WTC11 (cell line): Measurements from ENCODE around the gene RNF208. TPM values are rescaled to one million over a fixed set of nuclear protein-coding genes. Genes with fewer than 3 reads are reported as not detected.
A peak's percentile ranks its signal among the peaks of the same experiment; 100 is the strongest.

Experiments used
- CBFB ChIP-seq: sonication (generic); formaldehyde crosslinking; IDR thresholded peaks from 2 replicates; pipeline ENCODE4 v1.8.1; 2022; ENCODE audit warnings: mild to moderate bottlenecking, low read depth, missing genetic modification reagents
- ETV6 ChIP-seq: sonication (generic); formaldehyde crosslinking; IDR thresholded peaks from 2 replicates; pipeline ENCODE4 v1.8.1; 2022; ENCODE audit warnings: mild to moderate bottlenecking, missing genetic modification reagents
- FOXJ3 ChIP-seq: sonication (generic); formaldehyde crosslinking; IDR thresholded peaks from 2 replicates; pipeline ENCODE4 v1.9.0; 2021; ENCODE audit warnings: missing genetic modification reagents, mild to moderate bottlenecking, borderline replicate concordance
- JAZF1 ChIP-seq: fragments of 250-450 bp; sonication (Bioruptor Pico); IDR thresholded peaks from 2 replicates; pipeline ENCODE4 v1.9.0; 2021; ENCODE audit warnings: moderate library complexity, mild to moderate bottlenecking, inconsistent platforms
- JUN ChIP-seq: sonication (generic); formaldehyde crosslinking; IDR thresholded peaks from 2 replicates; pipeline ENCODE4 v1.8.0; 2023; ENCODE audit warnings: mild to moderate bottlenecking, missing genetic modification reagents
- NFE2L1 ChIP-seq: sonication (generic); formaldehyde crosslinking; IDR thresholded peaks from 2 replicates; pipeline ENCODE4 v1.8.1; 2023; ENCODE audit warnings: missing genetic modification reagents
- NFYB ChIP-seq: sonication (generic); formaldehyde crosslinking; conservative IDR thresholded peaks from 2 replicates; pipeline ENCODE4 v1.8.0; 2022; ENCODE audit warnings: low read depth, missing genetic modification reagents
- NR3C1 ChIP-seq: sonication (generic); formaldehyde crosslinking; conservative IDR thresholded peaks from 2 replicates; pipeline ENCODE4 v1.8.1; 2023; ENCODE audit warnings: low read depth, mild to moderate bottlenecking, missing genetic modification reagents
- RORB ChIP-seq: fragments of 250-450 bp; sonication (Bioruptor Pico); IDR thresholded peaks from 2 replicates; pipeline ENCODE4 v1.9.0; 2021; ENCODE audit warnings: mild to moderate bottlenecking
- SMAD4 ChIP-seq: sonication (generic); formaldehyde crosslinking; IDR thresholded peaks from 2 replicates; pipeline ENCODE4 v1.8.0; 2022; ENCODE audit warnings: mild to moderate bottlenecking, missing genetic modification reagents
- TCF7 ChIP-seq: sonication (generic); formaldehyde crosslinking; IDR thresholded peaks from 2 replicates; pipeline ENCODE4 v1.8.0; 2022; ENCODE audit warnings: mild to moderate bottlenecking, low read depth, missing genetic modification reagents, moderate library complexity
- TEAD4 ChIP-seq: sonication (generic); formaldehyde crosslinking; IDR thresholded peaks from 2 replicates; pipeline ENCODE4 v1.8.0; 2022; ENCODE audit warnings: mild to moderate bottlenecking, missing genetic modification reagents
- TP53 ChIP-seq: sonication (generic); formaldehyde crosslinking; IDR thresholded peaks from 2 replicates; pipeline ENCODE4 v1.8.1; 2023; ENCODE audit warnings: mild to moderate bottlenecking, missing genetic modification reagents
- ZNF232 ChIP-seq: sonication (generic); formaldehyde crosslinking; IDR thresholded peaks from 2 replicates; pipeline ENCODE4 v1.8.0; 2022; ENCODE audit warnings: mild to moderate bottlenecking, missing genetic modification reagents
- total RNA-seq: library from RNA; stranded (reverse); gene quantifications from 3 replicates; pipeline ENCODE4 v1.2.3, GENCODE V29; 2021
- TF ChIP-seq, protein P1 (sequence below): sonication (generic); formaldehyde crosslinking; IDR thresholded peaks from 2 replicates; pipeline ENCODE4 v1.8.1; 2023; ENCODE audit warnings: mild to moderate bottlenecking, missing genetic modification reagents, borderline replicate concordance
- TF ChIP-seq, protein P2 (sequence below): sonication (generic); formaldehyde crosslinking; IDR thresholded peaks from 2 replicates; pipeline ENCODE4 v1.8.1; 2023; ENCODE audit warnings: mild to moderate bottlenecking, missing genetic modification reagents
- TF ChIP-seq, protein P3 (sequence below): fragments of 250-450 bp; sonication (Bioruptor Pico); IDR thresholded peaks from 2 replicates; pipeline ENCODE4 v1.9.0; 2021; ENCODE audit warnings: mild to moderate bottlenecking
- TF ChIP-seq, protein P4 (sequence below): sonication (generic); formaldehyde crosslinking; IDR thresholded peaks from 2 replicates; pipeline ENCODE4 v1.8.1; 2022; ENCODE audit warnings: missing genetic modification reagents, borderline replicate concordance
- TF ChIP-seq, protein P5 (sequence below): sonication (generic); formaldehyde crosslinking; IDR thresholded peaks from 2 replicates; pipeline ENCODE4 v1.8.0; 2022; ENCODE audit warnings: mild to moderate bottlenecking, missing genetic modification reagents
- TF ChIP-seq, protein P6 (sequence below): fragments of 250-450 bp; sonication (Bioruptor Pico); IDR thresholded peaks from 2 replicates; pipeline ENCODE4 v1.8.0; 2021; ENCODE audit warnings: mild to moderate bottlenecking
- TF ChIP-seq, protein P7 (sequence below): sonication (generic); formaldehyde crosslinking; IDR thresholded peaks from 2 replicates; pipeline ENCODE4 v1.8.1; 2022; ENCODE audit warnings: low read depth, mild to moderate bottlenecking, moderate library complexity, missing genetic modification reagents, borderline replicate concordance
- TF ChIP-seq, protein P8 (sequence below): sonication (generic); formaldehyde crosslinking; IDR thresholded peaks from 2 replicates; pipeline ENCODE4 v1.8.0; 2022; ENCODE audit warnings: mild to moderate bottlenecking, missing genetic modification reagents
- TF ChIP-seq, protein P9 (sequence below): sonication (generic); formaldehyde crosslinking; IDR thresholded peaks from 2 replicates; pipeline ENCODE4 v1.8.0; 2023; ENCODE audit warnings: mild to moderate bottlenecking, missing genetic modification reagents

Gene RNF208
- total RNA-seq, 1 experiment from 2014 or later = 14.8 TPM

DNA sequence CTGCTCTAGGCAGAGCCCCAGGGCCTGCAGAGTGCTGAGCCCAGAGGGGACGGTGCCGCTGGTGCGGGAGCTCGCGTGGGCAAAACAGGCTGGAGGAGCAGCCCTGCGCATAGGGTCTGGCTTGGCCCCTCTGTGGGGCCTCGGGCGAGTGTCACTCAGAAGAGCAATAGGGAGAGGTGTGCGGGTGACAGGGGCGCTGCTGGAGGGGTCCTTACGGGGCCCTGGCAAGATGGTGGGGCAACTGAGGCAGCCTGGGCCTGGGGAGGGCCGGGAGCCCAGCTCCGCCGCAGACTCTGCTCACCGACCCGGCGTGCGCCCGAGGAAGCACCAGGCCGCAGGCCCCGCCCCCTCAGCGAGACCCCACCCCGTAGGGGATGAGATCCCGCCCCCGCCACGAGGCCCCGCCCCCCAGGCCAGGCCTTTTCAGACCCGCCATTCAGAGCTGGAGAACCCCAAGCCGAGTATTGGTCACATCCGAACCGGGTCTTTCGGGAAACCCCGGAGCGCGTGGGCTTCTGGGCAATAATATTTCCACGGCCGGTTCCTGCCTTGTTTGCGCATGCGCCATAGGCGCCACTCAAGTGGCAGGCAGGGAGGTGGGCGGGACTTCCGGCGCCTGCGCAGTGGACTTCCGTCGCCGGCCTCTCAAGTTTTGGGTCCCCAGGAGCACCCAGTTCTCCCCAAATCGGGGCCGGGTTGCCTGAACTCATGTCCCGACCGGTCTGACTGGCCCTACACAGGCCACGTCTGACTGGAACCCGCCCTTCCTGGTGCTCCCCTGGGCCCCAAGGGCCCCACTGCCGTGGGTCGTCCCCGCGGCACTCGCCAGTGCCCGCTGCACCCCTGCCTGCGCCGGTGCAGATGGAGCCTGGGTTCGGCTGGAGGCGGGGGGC, 1.3 kb upstream of the RNF208 start (continued):
- TF ChIP-seq, protein P1, sequence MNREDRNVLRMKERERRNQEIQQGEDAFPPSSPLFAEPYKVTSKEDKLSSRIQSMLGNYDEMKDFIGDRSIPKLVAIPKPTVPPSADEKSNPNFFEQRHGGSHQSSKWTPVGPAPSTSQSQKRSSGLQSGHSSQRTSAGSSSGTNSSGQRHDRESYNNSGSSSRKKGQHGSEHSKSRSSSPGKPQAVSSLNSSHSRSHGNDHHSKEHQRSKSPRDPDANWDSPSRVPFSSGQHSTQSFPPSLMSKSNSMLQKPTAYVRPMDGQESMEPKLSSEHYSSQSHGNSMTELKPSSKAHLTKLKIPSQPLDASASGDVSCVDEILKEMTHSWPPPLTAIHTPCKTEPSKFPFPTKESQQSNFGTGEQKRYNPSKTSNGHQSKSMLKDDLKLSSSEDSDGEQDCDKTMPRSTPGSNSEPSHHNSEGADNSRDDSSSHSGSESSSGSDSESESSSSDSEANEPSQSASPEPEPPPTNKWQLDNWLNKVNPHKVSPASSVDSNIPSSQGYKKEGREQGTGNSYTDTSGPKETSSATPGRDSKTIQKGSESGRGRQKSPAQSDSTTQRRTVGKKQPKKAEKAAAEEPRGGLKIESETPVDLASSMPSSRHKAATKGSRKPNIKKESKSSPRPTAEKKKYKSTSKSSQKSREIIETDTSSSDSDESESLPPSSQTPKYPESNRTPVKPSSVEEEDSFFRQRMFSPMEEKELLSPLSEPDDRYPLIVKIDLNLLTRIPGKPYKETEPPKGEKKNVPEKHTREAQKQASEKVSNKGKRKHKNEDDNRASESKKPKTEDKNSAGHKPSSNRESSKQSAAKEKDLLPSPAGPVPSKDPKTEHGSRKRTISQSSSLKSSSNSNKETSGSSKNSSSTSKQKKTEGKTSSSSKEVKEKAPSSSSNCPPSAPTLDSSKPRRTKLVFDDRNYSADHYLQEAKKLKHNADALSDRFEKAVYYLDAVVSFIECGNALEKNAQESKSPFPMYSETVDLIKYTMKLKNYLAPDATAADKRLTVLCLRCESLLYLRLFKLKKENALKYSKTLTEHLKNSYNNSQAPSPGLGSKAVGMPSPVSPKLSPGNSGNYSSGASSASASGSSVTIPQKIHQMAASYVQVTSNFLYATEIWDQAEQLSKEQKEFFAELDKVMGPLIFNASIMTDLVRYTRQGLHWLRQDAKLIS = no peak; the same call in 1 of the 2 replicates
- TF ChIP-seq, protein P2, sequence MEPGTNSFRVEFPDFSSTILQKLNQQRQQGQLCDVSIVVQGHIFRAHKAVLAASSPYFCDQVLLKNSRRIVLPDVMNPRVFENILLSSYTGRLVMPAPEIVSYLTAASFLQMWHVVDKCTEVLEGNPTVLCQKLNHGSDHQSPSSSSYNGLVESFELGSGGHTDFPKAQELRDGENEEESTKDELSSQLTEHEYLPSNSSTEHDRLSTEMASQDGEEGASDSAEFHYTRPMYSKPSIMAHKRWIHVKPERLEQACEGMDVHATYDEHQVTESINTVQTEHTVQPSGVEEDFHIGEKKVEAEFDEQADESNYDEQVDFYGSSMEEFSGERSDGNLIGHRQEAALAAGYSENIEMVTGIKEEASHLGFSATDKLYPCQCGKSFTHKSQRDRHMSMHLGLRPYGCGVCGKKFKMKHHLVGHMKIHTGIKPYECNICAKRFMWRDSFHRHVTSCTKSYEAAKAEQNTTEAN (CRISPR knock-in tag) = 0 out of 2 replicates have a peak, but pooled peaks have one; percentile 12
- TF ChIP-seq TP53 (CRISPR knock-in tag) = no peak
- no peak for TF ChIP-seq TEAD4 (CRISPR knock-in tag)
- TF ChIP-seq, protein P3, sequence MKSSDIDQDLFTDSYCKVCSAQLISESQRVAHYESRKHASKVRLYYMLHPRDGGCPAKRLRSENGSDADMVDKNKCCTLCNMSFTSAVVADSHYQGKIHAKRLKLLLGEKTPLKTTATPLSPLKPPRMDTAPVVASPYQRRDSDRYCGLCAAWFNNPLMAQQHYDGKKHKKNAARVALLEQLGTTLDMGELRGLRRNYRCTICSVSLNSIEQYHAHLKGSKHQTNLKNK (CRISPR knock-in tag) = no peak
- TF ChIP-seq, protein P4, sequence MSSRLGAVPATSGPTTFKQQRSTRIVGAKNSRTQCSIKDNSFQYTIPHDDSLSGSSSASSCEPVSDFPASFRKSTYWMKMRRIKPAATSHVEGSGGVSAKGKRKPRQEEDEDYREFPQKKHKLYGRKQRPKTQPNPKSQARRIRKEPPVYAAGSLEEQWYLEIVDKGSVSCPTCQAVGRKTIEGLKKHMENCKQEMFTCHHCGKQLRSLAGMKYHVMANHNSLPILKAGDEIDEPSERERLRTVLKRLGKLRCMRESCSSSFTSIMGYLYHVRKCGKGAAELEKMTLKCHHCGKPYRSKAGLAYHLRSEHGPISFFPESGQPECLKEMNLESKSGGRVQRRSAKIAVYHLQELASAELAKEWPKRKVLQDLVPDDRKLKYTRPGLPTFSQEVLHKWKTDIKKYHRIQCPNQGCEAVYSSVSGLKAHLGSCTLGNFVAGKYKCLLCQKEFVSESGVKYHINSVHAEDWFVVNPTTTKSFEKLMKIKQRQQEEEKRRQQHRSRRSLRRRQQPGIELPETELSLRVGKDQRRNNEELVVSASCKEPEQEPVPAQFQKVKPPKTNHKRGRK = no peak
- TF ChIP-seq, protein P5, sequence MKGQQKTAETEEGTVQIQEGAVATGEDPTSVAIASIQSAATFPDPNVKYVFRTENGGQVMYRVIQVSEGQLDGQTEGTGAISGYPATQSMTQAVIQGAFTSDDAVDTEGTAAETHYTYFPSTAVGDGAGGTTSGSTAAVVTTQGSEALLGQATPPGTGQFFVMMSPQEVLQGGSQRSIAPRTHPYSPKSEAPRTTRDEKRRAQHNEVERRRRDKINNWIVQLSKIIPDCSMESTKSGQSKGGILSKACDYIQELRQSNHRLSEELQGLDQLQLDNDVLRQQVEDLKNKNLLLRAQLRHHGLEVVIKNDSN (CRISPR knock-in tag) = peak; percentile 23; the same call in 1 of the 2 replicates
- TF ChIP-seq, protein P6, sequence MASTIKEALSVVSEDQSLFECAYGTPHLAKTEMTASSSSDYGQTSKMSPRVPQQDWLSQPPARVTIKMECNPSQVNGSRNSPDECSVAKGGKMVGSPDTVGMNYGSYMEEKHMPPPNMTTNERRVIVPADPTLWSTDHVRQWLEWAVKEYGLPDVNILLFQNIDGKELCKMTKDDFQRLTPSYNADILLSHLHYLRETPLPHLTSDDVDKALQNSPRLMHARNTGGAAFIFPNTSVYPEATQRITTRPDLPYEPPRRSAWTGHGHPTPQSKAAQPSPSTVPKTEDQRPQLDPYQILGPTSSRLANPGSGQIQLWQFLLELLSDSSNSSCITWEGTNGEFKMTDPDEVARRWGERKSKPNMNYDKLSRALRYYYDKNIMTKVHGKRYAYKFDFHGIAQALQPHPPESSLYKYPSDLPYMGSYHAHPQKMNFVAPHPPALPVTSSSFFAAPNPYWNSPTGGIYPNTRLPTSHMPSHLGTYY (CRISPR knock-in tag) = no peak
- TF ChIP-seq FOXJ3 (CRISPR knock-in tag) = no peak
- TF ChIP-seq, protein P7, sequence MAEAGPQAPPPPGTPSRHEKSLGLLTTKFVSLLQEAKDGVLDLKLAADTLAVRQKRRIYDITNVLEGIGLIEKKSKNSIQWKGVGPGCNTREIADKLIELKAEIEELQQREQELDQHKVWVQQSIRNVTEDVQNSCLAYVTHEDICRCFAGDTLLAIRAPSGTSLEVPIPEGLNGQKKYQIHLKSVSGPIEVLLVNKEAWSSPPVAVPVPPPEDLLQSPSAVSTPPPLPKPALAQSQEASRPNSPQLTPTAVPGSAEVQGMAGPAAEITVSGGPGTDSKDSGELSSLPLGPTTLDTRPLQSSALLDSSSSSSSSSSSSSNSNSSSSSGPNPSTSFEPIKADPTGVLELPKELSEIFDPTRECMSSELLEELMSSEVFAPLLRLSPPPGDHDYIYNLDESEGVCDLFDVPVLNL = no peak
- TF ChIP-seq ZNF232 (CRISPR knock-in tag) = no peak
- TF ChIP-seq NFE2L1 (CRISPR knock-in tag) = no peak
- TF ChIP-seq TCF7 (CRISPR knock-in tag) = no peak
- no peak for TF ChIP-seq CBFB (CRISPR knock-in tag)
- no peak for TF ChIP-seq NR3C1 (CRISPR knock-in tag)
- no peak for TF ChIP-seq JUN
- no peak for TF ChIP-seq JAZF1
- TF ChIP-seq, protein P8, sequence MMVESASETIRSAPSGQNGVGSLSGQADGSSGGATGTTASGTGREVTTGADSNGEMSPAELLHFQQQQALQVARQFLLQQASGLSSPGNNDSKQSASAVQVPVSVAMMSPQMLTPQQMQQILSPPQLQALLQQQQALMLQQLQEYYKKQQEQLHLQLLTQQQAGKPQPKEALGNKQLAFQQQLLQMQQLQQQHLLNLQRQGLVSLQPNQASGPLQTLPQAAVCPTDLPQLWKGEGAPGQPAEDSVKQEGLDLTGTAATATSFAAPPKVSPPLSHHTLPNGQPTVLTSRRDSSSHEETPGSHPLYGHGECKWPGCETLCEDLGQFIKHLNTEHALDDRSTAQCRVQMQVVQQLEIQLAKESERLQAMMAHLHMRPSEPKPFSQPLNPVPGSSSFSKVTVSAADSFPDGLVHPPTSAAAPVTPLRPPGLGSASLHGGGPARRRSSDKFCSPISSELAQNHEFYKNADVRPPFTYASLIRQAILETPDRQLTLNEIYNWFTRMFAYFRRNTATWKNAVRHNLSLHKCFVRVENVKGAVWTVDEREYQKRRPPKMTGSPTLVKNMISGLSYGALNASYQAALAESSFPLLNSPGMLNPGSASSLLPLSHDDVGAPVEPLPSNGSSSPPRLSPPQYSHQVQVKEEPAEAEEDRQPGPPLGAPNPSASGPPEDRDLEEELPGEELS (CRISPR knock-in tag) = peak; percentile 50; the same call in 1 of the 2 replicates
- no peak for TF ChIP-seq ETV6
- TF ChIP-seq SMAD4 (CRISPR knock-in tag) = no peak
- TF ChIP-seq, protein P9, sequence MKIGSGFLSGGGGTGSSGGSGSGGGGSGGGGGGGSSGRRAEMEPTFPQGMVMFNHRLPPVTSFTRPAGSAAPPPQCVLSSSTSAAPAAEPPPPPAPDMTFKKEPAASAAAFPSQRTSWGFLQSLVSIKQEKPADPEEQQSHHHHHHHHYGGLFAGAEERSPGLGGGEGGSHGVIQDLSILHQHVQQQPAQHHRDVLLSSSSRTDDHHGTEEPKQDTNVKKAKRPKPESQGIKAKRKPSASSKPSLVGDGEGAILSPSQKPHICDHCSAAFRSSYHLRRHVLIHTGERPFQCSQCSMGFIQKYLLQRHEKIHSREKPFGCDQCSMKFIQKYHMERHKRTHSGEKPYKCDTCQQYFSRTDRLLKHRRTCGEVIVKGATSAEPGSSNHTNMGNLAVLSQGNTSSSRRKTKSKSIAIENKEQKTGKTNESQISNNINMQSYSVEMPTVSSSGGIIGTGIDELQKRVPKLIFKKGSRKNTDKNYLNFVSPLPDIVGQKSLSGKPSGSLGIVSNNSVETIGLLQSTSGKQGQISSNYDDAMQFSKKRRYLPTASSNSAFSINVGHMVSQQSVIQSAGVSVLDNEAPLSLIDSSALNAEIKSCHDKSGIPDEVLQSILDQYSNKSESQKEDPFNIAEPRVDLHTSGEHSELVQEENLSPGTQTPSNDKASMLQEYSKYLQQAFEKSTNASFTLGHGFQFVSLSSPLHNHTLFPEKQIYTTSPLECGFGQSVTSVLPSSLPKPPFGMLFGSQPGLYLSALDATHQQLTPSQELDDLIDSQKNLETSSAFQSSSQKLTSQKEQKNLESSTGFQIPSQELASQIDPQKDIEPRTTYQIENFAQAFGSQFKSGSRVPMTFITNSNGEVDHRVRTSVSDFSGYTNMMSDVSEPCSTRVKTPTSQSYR = no peak
- no peak for TF ChIP-seq RORB
- TF ChIP-seq NFYB (CRISPR knock-in tag) = peak; percentile 43
